NB4 (cell line): ENCODE data around the gene IMMP2L.

ENCODE experiments used
- CTCF ChIP-seq: IDR thresholded peaks from one replicate; pipeline ENCODE4 v1.5.1; 2012; ENCODE audit warnings: low read depth, low read length
- MAX ChIP-seq: IDR thresholded peaks from 2 replicates; pipeline ENCODE4 v1.6.1; 2011; ENCODE audit warnings: low read depth, low read length
- POLR2A ChIP-seq: IDR thresholded peaks from 2 replicates; pipeline ENCODE4 v1.6.1; 2011; ENCODE audit warnings: mild to moderate bottlenecking; ENCODE audit not compliant: insufficient read length; ENCODE audit errors: extremely low read depth

GRCh38 chr7:110891197-110891596, 671.1 kb downstream of the IMMP2L start:
- TF ChIP-seq CTCF: no peak
- TF ChIP-seq POLR2A: no peak
- TF ChIP-seq MAX: no peak
